Uterus (tissue), 4 donors: ENCODE measurements around the gene PRG2. TPM values are rescaled to one million over a fixed set of nuclear protein-coding genes. Genes with fewer than 3 reads are reported as not detected.

Source experiments
- DNase-seq, 2 donors: peaks; one replicate each; pipeline ENCODE4 v3.0.0-alpha.2; 2019 to 2020
- H3K27ac ChIP-seq, 2 donors: fragments of 200-600 bp; sonication (generic); 1 replicate in 1 of 2; 2 replicates in 1 of 2; pipeline ENCODE4 v1.5.1; 2016 to 2018
- H3K27me3 ChIP-seq, 2 donors: fragments of 200-600 bp; sonication (generic); one replicate each; pipeline ENCODE4 v1.5.1; 2018 to 2019; ENCODE audit warnings: control low read depth in 1 of 2
- H3K36me3 ChIP-seq, 2 donors: fragments of 200-600 bp; sonication (generic); one replicate each; pipeline ENCODE4 v1.5.1; 2019; ENCODE audit warnings: control low read depth in 1 of 2
- H3K4me1 ChIP-seq, 2 donors: fragments of 200-600 bp; sonication (generic); one replicate each; pipeline ENCODE4 v1.5.1; 2018 to 2019; ENCODE audit warnings: control low read depth in 1 of 2
- H3K4me3 ChIP-seq, 2 donors: fragments of 200-600 bp; sonication (generic); 1 replicate in 1 of 2; 2 replicates in 1 of 2; pipeline ENCODE4 v1.5.1; 2018 to 2019; ENCODE audit warnings: mild to moderate bottlenecking in 1 of 2
- H3K9me3 ChIP-seq, 2 donors: fragments of 200-600 bp; sonication (generic); one replicate each; pipeline ENCODE4 v1.5.1; 2019; ENCODE audit warnings: control low read depth in 1 of 2
- POLR2A ChIP-seq, 2 donors: fragments of 450-650 bp; IDR thresholded peaks; one replicate each; pipeline ENCODE4 v1.6.1; 2016; ENCODE audit warnings: antibody characterized with exemption in 2 of 2, mild to moderate bottlenecking in 1 of 2, moderate library complexity in 1 of 2
- intact Hi-C: fragments of 100-400 bp; cut with DNase I; formaldehyde crosslinking; loops from one replicate; pipeline ENCODE4 v1.15.1; 2023; ENCODE audit warnings: low total_unique reads
- total RNA-seq, 4 donors: library from RNA; depleted of rRNA in 3 of 4; stranded (reverse); fragments of >200 nt in 3 of 4; gene quantifications; one replicate each; pipeline versions ENCODE4 v1.1.0 to v1.2.4, GENCODE V29; 2014 to 2023
- TF ChIP-seq, protein P1 (sequence below), 4 experiments: fragments of 200-600 bp in 2 of 4; fragments of 450-650 bp in 2 of 4; sonication (generic) in 2 of 4; IDR thresholded peaks; one replicate each; pipeline ENCODE4 v1.5.1; 2016 to 2019; ENCODE audit warnings: antibody characterized with exemption in 4 of 4, mild to moderate bottlenecking in 2 of 4, moderate library complexity in 1 of 4
- donor health status: DM: yes; HTN: yes; CAD: no.

Gene PRG2
- total RNA-seq, 4 donors from 2014 or later = 0.21 TPM; not detected in 3

DNA sequence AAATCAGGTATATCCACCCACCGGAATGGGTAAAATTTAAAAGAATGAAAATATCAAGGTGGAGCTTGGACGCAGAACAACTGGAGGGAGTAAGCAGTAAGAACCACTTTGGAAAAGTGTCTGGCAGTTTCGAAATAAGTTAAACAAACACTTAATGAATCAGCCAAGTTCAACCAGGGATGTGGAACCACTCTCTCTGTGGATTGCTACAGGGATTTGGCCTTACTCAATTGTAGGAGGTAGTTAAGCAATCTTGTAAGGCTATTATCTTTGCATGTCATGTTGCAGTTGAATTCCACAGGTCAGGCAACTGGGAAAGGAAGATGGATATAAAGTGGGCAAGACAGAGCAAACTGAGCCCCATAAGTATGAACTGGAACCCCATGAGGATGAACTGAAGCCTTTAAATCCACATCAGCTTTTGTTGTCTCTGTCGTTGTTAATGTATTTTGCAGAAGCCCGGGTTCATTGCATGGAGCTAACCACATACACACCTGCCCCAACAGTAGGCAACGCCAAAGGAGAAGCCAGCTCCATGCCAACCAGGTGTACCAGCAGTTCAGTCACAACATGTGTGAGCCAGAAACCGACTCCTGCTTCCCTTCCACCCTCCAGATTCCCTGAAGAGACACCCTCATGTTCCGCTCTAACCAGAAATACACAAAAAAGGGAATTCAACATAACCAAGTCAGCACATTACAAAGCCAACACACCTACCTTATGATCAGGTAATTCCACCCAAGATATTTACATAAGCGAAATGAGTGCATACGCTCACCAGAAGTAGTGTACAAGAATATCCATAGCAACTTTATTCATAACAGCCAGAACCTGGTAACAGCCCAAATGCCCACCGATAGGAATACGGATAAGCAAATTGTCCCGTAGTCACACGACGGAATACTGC lies 44.4 kb upstream of the PRG2 start:
- Histone ChIP-seq H3K27ac (no peak overlapping the region), H3K4me1 (no peaks in the 10 kb centered on the region), H3K27me3 (no peaks in the 10 kb centered on the region), H3K36me3 (no peaks in the 10 kb centered on the region), H3K9me3 (no peaks in the 10 kb centered on the region), H3K4me3 (no peak overlapping the region)
- TF ChIP-seq, protein P1, sequence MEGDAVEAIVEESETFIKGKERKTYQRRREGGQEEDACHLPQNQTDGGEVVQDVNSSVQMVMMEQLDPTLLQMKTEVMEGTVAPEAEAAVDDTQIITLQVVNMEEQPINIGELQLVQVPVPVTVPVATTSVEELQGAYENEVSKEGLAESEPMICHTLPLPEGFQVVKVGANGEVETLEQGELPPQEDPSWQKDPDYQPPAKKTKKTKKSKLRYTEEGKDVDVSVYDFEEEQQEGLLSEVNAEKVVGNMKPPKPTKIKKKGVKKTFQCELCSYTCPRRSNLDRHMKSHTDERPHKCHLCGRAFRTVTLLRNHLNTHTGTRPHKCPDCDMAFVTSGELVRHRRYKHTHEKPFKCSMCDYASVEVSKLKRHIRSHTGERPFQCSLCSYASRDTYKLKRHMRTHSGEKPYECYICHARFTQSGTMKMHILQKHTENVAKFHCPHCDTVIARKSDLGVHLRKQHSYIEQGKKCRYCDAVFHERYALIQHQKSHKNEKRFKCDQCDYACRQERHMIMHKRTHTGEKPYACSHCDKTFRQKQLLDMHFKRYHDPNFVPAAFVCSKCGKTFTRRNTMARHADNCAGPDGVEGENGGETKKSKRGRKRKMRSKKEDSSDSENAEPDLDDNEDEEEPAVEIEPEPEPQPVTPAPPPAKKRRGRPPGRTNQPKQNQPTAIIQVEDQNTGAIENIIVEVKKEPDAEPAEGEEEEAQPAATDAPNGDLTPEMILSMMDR (IDR thresholded peaks at IDR 0.05) = no peak
- TF ChIP-seq POLR2A (IDR thresholded peaks at IDR 0.05) = no peak
- no peak for DNase-seq
- intact Hi-C loops = no loop called here

DNA sequence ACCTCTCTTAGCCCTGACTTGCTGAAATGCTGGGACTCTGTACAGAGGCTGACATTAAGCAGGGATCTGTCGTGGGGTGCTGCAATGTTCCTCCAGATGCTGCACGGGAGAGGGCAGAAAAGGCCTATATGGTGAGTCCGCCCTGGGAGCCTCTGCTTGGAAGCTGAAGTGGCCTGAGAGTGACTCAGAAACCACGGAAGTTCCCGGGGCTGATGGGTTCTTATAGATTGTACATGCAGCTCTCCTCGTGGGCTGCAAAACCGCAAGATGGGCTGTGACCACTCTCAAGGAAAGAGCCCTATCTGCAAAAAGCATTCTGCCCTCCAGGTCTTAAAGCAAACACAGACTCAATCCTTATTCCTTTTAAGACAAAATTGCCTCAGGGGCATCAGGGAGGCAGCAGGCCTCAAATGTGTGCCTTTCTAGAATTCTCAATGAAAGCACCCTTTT lies 42.3 kb upstream of the PRG2 start:
- Histone ChIP-seq H3K36me3 (no peaks in the 10 kb centered on the region), H3K4me3 (no peak overlapping the region), H3K27ac (no peak overlapping the region), H3K4me1 (peaks cover 0 to 8% of the 10 kb centered on the region in 2 donors), H3K27me3 (no peaks in the 10 kb centered on the region), H3K9me3 (no peaks in the 10 kb centered on the region)
- no peak for DNase-seq
- TF ChIP-seq, protein P1 (IDR thresholded peaks at IDR 0.05) = no peak
- TF ChIP-seq POLR2A (IDR thresholded peaks at IDR 0.05) = no peak
- intact Hi-C loops = no loop called here

DNA sequence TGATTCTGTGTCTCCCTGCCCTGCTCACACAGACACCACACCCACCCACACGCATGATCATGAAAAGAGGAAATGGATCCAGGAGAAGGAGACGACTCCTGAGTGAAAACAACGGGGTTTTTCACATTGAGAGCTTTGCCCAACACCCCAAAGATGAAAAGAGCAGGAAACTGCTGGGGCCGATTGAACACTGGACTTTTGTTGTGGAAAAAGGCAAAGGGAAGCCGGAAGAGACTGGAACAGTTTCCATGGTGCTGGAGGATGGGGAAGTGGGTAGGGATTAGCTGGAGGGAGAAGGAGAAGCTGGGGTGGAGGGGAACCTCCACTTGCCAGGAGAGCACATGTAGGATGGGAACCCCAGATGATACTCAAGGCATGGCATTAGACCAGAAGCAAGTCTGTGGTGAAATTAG lies 41.7 kb upstream of the PRG2 start:
- Histone ChIP-seq H3K9me3 (no peaks in the 10 kb centered on the region), H3K27me3 (no peaks in the 10 kb centered on the region), H3K4me1 (peaks cover 0 to 10% of the 10 kb centered on the region in 2 donors), H3K4me3 (no peak overlapping the region), H3K27ac (no peak overlapping the region), H3K36me3 (no peaks in the 10 kb centered on the region)
- no peak for TF ChIP-seq POLR2A (IDR thresholded peaks at IDR 0.05)
- TF ChIP-seq, protein P1 (IDR thresholded peaks at IDR 0.05) = no peak
- DNase-seq = no peak
- intact Hi-C loops = no loop called here

DNA sequence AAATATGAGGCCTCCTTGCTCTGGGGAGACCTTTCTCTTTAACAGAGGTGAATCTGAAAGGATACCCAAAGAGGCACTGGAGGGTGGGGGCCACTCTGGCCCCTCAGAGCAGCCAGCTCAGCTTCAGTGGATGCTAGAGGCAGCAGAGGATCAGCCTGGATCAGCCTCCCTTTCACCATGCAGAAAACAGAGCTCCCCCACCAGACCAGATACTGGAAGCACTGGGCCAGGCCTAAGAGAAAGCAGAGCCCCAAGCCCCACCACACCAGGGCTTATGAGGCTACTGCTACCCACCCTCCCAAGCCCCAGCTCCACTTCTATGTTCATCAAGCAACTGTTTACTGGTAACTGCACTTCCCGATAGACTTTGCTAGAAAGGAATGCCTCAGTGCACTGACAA lies 40.5 kb upstream of the PRG2 start:
- H3K4me1 ChIP-seq = peaks cover 0 to 18% of the 10 kb centered on the region in 2 donors
- H3K27ac ChIP-seq = no peak overlapping the region
- H3K36me3 ChIP-seq = no peaks in the 10 kb centered on the region
- H3K4me3 ChIP-seq = no peak overlapping the region
- no peak for DNase-seq
- H3K27me3 ChIP-seq = no peaks in the 10 kb centered on the region
- TF ChIP-seq, protein P1 (IDR thresholded peaks at IDR 0.05) = no peak
- no peak for TF ChIP-seq POLR2A (IDR thresholded peaks at IDR 0.05)
- H3K9me3 ChIP-seq = no peaks in the 10 kb centered on the region
- intact Hi-C loops = no loop called here

DNA sequence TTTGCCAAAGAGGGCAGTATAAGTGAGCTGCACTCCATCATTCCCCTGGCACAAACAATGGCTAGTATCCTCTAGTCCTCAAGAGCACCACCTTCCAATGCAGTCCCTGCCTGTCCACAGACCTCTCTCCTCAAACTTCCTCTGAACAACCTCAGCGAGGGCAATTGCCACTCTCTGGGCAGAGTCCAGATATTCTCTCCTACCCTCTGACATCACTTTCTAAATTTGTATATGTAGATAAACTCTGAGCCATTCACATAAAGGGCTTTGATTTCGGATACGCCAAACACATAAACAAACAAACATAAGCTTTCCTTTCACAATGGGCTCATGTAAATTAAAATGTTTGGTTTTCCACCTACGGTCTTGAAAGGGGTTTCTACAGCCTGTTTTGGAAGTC lies 39.5 kb upstream of the PRG2 start:
- H3K4me1 ChIP-seq = peaks cover 0 to 25% of the 10 kb centered on the region in 2 donors
- DNase-seq = no peak
- TF ChIP-seq POLR2A (IDR thresholded peaks at IDR 0.05) = no peak
- TF ChIP-seq, protein P1 (IDR thresholded peaks at IDR 0.05) = no peak
- no peak overlapping the region for H3K27ac ChIP-seq
- intact Hi-C loops = no loop called here
- H3K9me3 ChIP-seq = no peaks in the 10 kb centered on the region
- H3K36me3 ChIP-seq = no peaks in the 10 kb centered on the region
- H3K4me3 ChIP-seq = no peak overlapping the region
- H3K27me3 ChIP-seq = no peaks in the 10 kb centered on the region
